Dedifferentiated amniotic fluid mesenchymal stem cell (primary cell): ENCODE results near the gene PTGDR2.
A peak's percentile ranks its signal among the peaks of the same experiment; 100 is the strongest.
"Not testable (repeated sequence)": the region's sequence is repeated elsewhere in the genome, so short reads cannot be mapped to it uniquely, and the experiment has no call there.

ENCODE experiments used
- DNase-seq: peaks from one replicate; pipeline ENCODE4 v3.0.0-alpha.2; 2016; ENCODE audit errors: extremely low spot score

PTGDR2 gene

DNA sequence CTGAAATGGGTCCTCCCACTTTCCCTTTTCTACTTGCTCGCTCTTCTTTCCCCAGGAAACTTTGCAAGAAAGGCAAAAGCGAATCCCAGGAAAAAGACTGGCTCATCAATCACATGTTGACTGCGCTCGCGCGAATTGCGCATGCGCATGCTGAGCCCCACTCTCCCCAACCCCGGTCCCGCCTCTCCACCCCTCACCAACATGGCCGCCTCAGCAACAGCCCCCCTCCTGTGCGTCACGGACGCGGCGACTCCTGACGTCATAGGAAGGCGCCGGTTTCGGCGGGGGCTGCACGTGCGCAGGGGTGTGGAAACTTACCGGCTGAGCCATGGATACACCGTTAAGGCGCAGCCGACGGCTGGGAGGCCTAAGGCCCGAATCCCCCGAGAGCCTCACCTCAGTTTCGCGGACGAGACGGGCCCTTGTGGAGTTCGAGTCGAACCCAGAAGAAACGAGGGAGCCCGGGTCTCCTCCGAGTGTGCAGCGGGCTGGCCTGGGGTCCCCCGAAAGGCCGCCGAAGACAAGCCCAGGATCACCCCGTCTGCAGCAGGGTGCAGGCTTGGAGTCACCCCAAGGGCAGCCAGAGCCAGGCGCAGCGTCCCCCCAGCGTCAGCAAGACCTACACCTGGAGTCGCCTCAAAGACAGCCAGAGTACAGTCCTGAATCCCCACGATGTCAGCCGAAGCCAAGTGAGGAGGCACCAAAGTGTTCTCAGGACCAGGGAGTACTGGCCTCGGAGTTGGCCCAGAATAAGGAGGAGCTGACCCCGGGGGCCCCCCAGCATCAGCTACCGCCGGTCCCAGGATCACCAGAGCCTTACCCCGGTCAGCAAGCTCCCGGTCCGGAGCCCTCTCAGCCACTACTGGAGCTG, 13.7 kb downstream of the PTGDR2 start, which contains the start of gene CCDC86:
Gene CCDC86 (plus strand): TSS at position 317 of the 871 bp plus-strand sequence. CDS start 12 bp downstream, at position 329.
- DNase-seq: peak; percentile 93

DNA sequence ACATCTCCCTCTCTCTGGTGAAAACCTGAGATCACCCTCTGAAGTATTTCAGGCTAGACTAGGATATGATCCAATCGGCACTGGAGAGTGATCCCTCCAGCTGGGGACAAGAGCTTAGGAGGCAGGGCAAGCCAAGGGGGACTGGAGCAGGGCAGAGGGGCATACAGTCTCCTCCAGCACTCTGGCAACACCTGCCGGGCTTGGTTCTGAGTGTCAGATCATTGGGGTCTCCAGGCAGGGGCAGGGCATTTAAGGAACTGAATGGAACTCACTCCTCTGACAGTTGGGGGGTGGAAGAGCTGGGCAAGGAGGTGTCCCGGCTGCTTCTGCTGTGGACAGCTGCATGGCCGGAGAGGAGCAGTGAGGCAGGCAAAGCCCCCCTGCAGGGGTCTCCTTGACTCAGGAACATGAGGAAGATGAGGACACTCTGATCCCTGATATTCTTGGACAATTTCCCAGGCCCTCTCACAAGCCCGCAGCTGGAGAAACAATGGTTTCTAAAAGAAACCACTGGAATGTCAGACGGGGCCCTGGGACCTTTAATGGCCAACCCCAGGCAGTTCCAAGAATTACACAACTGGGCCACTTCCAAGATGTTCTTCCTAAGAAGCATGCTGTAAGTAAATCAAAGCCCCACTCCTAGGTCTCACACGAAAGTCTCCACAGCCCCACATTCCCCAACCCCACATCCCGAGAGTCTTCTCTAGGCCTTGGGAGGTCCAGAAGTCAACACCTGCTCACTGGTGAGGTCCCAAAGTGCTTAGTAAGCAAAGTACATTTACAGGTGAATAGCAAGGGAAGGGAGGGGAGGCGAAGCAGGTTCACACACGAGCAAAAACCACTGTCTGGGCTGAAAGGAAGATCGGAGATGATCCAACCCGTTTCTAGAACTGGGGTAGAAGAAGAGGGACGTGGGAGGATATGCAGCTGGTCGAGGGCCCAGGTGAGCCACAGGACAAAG, 15.0 kb downstream of the PTGDR2 start:
- DNase-seq: peak; percentile 65

DNA sequence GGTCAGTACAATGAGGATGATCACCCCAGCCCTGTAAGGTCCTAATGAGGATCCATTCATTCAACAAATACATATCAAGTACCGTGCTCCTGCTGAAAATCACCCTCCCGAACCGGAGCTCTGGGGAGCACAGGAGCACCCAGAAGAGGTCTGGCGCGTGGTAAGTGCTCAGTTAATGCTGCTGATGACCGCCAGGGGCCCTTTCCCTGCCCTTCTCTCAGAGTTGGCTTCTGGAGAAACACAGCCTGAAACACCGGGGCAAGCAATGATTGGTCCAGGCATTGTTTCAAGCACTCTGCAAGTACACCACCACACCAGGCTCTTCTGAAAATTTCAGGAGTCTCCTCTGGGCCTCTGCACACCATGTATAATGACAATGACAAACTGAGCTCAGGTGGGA, 17.6 kb downstream of the PTGDR2 start:
- no peak for DNase-seq

DNA sequence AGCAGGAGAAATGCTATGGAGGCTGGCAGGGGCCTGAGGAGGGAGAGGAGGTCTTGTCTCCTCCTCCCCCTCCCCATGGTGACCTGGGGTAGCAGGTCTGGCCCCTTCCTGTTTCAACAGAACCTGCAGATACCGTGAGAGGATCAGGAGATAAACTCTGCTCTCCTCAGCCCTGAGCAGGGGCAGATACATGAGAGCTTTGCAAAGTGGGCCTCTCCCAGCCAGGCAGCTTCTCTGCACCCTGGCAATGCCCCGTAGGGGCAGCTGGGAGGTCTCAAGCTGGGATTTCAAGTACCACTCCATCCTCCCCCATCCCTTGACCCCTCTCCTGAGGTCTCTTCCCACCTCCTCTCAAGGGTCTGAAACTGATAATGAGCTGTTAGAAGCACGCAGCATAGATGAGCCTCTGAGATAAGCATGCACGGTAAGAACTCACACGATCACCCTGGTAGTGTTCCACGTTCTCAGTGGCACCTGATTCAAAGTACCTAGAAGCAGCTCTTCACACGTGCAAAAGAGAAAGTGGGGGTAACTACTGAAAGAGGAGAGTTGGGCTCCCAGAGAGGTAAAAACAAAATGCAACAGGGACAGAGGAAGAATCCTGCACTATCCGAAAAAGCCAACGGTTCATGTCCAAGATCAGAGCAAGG, 18.8 kb downstream of the PTGDR2 start:
- no peak for DNase-seq

DNA sequence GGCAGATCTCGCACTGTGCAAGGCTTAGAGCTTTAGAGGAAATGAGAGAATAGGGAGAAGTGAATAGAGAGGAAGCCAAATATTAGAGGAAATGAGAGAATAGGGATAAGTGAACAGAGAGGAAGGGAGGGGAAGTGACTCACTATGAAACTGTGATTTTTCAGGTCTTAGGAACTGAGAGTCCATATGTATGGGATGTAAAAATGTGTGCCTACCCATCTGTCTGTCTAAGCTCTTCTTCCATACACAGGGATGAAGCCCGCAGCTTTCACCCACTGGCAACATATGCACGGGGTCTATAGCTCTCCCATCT, 20.3 kb downstream of the PTGDR2 start:
- no peak for DNase-seq

DNA sequence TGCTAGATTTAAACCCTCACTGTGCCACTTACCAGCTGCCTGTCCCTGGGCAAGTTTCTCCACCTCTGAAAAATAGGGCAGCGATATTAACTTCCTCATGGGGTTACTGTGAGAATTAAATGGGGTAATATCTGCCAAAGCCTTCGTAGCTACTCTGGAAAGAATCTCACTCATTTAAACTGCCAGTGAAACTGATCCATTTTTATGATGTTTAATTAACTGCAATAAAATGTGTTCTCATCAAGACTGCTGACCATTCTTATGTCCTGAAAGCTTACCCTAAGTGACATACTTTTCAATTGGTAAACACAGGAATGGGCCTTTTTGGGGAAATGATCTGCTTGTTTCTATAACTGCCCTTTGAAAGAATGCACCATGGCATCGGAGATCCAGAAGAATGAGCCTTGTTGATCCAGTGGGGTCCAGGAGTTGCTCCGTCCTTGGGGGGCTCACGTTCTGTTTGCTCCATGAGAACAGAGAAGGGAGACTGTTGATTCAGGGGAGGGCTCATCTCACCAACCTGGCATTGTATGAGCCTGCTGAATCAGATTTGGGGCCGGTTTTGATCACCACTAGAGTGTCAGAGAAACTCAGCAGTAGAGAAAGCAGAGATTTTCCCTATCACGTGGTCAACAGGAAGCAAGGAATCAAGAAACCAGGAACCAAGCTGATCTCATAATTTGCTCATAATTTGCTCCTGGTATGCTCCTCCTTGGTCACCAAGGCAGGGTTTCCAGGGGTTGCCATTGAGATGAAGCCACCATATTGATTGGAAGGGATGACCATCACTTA, 20.8 kb downstream of the PTGDR2 start:
- DNase-seq: no peak

DNA sequence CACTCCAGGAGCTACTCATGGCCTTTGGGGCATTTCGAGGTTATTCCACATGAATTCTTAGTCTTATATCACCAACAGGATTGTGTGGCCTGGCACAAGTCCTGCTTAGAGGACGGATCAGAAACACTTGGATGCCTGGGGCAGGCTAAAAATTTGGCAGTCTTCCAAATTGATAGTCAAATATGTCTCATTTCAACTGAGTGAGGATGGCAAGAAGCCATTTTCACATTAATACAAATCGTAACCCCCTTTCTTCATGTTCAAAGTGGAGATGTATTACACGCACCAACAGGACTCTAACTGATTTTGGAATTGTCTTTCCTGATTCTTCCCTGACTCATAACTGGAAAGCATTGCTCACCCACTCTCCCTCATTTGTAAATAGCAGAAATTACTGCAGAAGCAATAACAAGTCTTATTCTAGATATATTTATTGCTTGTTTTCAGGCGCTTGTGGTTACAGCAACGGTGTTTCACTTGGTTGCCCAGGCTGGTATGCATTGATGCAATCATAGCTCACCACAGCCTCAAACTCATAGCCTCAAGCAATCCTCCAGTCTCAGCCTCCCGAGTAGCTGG, 24.2 kb downstream of the PTGDR2 start:
- no peak for DNase-seq

DNA sequence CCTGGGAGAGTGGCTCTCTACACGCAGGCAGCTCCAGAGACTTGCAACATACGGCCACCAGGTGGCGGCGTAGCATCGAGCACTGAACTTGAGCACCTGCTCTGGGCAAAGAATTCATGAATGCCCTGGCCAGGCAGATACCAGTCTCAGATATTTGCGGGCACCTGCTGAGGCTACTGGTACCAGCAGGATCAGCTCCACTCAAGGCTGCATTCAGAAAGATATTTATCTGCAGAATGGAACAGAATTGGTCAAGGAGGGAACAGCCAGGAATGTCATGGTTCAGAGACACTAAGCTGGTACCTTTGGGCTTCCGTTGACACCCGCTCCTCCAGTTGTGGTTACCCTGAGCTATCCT, 24.6 kb downstream of the PTGDR2 start:
- DNase-seq: peak; percentile 66

DNA sequence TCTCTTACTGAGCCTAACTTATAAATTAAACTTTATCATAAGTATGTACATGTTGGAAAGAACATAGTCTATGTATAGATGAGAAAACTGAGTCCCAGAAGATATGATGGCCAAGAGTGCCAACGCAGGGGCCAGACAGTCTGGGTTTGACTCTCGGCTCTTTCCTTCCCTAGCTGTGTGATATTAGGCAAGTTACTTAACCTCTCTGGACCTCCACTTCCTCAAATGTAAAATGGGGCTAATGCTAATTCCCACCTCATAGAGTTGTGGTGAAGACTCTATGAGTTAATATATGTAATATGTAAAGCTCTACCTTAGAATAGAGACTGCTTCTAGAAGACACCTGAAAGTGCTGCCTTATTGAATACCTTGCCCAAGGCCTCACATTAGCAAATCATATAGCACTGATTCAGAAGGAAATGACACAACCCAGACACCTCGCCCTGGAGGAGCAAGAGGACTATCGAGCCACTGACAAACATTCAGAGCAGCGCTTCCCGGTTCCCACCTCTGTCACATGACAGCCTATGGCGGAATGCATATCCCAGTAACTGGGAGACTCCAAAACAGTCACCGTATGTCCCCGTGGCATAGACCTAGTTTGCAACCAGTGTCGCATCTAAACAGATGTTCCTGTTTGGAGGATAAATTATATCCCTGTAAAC, 25.1 kb downstream of the PTGDR2 start:
- DNase-seq: no peak

DNA sequence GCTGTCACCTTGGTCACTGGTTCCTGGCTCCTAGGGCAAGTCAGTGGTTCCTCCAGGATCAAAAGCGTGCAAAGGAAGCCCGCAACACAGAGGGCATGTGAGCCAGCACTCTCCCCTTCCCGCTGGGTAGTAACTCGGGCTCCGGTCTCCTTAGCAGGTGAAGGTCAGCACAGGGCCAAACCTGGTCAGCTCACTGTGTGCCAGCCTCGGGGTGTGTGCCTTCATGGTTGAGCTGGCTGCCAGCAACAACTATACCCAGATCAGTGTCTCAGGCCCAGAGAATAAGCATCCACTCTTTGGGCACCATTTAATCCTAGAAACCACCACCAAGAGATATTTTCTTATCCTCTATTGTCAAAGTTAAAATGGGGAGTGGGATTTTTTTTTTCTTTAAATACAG, 30.0 kb downstream of the PTGDR2 start:
- DNase-seq: no peak

DNA sequence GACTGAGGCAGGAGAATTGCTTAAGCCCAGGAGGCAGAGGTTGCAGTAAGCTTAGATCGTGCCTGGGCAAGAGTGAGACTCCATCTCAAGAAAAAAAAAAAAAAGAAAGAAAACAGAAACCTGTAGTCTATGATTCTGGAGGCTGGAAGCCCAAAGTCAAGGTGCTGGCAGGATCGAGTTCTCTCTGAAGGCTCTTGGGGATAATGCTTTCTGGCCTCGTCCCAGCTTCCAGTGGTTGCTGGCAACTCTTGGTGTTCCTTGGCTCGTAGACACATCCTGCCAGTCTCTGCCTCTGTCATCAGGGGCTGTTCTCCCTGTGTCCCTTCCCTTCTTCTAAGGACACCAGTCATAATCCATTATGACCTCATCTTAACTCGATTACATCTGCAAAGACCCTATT, 30.6 kb downstream of the PTGDR2 start:
- DNase-seq: no peak

DNA sequence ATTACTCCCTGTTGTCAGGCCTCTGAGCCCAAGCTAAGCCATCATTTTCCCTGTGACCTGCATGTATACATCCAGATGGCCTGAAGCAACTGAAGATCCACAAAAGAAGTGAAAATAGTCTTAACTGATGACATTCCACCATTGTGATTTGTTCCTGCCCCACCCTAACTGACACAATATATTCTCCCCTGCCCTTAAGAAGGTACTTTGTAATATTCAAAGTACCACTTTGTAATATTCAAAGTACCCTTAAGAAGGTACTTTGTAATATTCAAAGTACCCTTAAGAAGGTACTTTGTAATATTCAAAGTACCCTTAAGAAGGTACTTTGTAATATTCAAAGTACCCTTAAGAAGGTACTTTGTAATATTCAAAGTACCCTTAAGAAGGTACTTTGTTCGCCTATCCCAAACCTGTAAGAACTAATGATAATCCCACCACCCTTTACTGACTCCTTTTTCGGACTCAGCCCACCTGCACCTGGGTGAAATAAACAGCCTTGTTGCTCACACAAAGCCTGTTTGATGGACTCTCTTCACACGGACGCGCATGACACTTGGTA, 31.9 kb downstream of the PTGDR2 start:
- not testable (repeated sequence) for DNase-seq

DNA sequence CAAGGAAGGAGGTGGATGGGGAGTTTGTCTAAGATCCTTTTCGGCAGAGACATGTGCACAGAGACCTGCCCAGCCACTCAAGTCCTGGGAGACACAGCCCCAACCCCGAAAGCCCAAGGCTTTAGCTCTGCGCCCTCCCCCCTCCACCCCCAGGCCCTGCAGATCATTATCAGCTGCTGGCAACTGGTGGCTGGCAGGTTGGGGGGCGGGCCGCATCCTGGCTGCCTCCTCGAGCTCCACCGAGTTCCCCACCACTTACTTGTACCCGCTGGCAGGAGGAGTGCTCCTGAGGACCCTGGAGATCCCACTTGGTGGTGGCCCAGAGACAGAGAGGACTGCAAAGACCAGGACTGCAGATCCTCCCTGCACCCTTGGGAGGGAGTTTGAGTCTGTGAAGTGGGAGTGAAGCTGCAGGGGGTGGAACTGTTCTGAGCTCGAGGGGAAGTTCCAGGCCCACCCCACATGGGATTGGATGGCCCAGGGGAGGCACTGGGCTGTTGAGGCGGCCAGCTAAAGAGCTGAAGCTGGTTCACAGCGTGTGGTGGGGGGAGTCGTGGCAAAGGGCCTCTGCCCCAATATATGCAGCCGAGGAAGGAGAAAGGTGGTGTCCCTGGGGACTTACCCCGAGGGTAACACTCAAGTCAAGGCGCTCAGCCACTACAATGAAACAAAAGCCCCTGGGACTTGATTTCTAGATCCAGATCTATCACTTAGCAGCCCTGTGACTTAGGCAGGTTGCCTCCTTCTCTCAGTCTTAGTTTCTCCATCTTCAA, 33.7 kb downstream of the PTGDR2 start:
- DNase-seq: no peak

DNA sequence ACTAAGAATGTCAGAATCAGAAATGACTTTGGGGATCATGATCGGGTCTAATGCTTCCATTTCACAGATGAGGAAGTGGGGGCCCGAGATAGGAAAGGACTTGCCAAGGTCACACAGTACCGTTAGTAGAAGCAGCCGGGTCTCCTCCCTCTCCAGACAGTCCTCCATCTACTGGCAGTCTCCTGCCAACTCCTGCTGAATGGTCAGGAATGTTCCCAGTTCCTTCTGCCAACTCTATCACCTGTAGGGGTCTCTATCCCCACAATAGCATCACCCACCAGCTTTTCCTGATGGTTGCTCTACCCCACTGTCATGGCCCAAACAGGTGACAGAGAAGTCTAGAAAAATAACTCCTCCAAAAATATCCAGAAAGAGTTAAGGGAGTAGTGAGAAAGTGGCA, 37.7 kb downstream of the PTGDR2 start:
- no peak for DNase-seq

DNA sequence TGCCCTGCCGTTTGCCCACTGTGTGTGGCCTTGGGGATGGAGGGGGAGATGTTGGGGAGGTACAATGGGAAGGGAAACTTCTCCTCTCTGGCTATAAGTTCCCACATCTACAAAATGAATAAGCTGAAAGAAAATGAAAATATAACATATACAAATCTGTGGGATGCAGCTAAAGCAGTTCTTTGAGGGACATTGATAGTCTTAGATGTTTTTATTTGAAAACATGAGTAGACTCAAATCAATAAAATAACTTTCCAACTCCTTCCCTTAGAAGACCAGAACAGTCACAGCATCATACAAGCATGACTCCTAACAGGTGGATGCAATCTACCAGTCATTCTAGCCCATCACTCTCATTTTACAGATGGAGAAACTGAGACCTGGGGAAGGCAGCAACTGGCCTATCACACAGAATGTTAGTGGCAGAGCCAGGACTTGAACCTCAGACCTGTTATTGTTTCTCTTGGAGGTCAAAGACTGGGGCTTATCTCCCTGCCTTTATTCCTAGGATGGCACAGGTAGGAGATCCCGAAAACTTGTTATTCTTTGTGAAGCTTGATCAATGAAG, 39.1 kb downstream of the PTGDR2 start:
- no peak for DNase-seq

DNA sequence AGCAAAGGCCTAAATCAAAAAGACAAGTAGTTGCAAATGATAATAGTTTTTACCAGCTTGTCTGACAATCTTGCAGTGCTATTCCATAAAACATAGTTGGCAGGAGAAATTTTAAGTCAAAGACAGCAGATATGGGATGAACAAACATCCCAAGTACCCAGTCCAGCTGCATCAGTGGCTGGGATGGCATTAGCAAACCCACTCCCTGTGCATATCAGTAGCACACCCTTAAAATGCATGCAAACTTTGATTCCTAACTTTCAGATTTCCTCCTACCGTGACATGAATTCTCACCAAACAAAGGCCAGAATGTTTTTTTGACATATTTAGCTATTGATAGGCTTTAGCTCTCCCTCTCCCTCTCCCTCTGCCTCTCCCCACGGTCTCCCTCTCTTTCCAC, 41.6 kb downstream of the PTGDR2 start:
- DNase-seq: no peak

DNA sequence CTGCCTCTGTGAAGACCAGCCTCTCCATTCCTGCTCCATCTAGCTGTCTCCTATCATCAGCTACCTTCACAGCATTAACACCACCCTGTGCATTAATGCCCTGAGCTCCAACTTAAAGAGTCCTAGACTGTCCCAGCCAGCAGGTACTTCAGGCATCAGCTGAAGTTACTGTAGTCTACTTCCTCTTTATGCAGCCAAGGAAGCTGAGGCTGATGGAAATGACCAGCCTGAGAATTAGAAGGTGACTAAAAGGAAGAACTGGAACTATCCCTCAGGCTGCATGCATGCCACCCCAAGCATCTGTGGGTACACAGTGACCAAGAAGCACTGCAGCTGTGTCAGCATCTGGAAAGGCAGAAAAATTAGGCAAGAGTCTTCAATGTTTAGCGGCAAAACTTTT, 42.4 kb downstream of the PTGDR2 start:
- DNase-seq: no peak

DNA sequence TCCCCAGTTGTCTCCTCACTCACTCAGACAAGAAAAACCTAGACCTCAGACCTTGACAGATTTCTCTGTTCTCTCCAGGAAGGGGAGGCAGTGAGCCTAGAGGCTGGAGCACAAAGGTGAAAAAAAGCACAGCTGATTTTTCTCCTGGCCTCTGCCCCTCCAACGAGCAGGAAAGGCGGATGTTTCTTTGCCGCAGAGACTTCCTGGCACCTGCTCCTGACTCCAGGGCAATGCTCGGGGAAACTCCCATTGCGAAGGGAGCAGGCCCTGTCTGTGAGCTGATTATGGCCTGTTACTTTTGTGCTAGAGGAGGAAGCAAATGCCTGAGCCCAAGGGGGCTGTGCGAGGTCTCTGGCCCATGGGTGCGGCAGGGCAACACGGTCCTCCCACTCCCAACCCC, 45.2 kb downstream of the PTGDR2 start:
- DNase-seq: no peak

DNA sequence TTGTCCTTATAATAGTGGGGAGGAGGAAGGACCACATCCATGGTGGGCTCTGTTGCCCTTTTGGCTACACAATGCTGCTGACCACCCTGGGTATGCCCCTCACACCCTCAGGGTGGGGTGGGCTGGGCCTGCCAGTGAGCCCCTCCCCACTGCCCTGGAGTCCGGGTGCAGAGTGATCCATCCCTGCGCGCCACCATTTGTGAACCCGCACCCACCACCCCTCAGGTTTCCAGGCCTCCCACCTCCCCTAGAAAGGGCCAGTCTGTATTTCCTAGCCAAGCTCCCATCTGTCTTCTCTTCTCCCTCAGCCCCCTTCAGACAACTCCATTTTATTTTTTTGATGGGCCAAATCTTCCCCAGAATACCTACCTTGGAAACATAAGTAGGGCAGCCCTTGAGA, 45.6 kb downstream of the PTGDR2 start:
- DNase-seq: no peak
